IMR-90 (cell line): ENCODE data around the gene C19orf47. TPM values are rescaled to one million over a fixed set of nuclear protein-coding genes. Genes with fewer than 3 reads are reported as not detected.

ENCODE experiments used
- ATAC-seq: fragments of 200-7000 bp; cut with Tn5 transposase; 2 replicates; pipeline ENCODE4 v1.9.1; 2020; ENCODE audit warnings: low read depth, mild to moderate bottlenecking, moderate library complexity
- BruUV-seq: library from RNA; stranded (reverse); fragments of 400-500 nt; replicated peaks from 2 replicates; lab custom pipeline; 2021; lab: Mats Ljungman, UMichigan
- CTCF ChIA-PET: fragments of 300-600 bp; formaldehyde crosslinking; extraction: SDS; loops from one replicate; lab custom pipeline; 2021; ENCODE audit warnings: antibody characterized with exemption; lab: Yijun Ruan, JAX
- POLR2A ChIA-PET: fragments of 300-600 bp; sonication (Branson Sonifier 250); formaldehyde crosslinking; loops from one replicate; lab custom pipeline; 2022; ENCODE audit warnings: antibody characterized with exemption; ENCODE audit not compliant: unreplicated experiment; lab: Charles Lee
- DNase-seq: peaks from one replicate; pipeline ENCODE4 v3.0.0; 2013
- H2AFZ ChIP-seq: replicated peaks from 2 replicates; pipeline ENCODE3; 2013; ENCODE audit warnings: low read length, mild to moderate bottlenecking; ENCODE audit not compliant: poor library complexity
- H2AK5ac ChIP-seq: 2 replicates; pipeline ENCODE4 v1.6.1; 2013; ENCODE audit warnings: low read depth, low read length, inconsistent platforms
- H2AK9ac ChIP-seq: replicated peaks from 2 replicates; pipeline ENCODE3; 2013; ENCODE audit warnings: mild to moderate bottlenecking, low read depth, low read length, moderate library complexity; ENCODE audit not compliant: poor library complexity
- H2BK120ac ChIP-seq: 2 replicates; pipeline ENCODE4 v1.6.1; 2013; ENCODE audit warnings: low read depth, low read length, inconsistent platforms
- H2BK15ac ChIP-seq: 3 replicates; pipeline ENCODE4 v1.6.1; 2013; ENCODE audit warnings: low read depth, low read length, inconsistent platforms
- H2BK20ac ChIP-seq: 2 replicates; pipeline ENCODE4 v1.6.1; 2013; ENCODE audit warnings: low read depth, mild to moderate bottlenecking, inconsistent platforms, low read length, moderate library complexity
- H2BK5ac ChIP-seq: 2 replicates; pipeline ENCODE4 v1.6.1; 2013; ENCODE audit warnings: mild to moderate bottlenecking, low read depth, low read length, inconsistent platforms; ENCODE audit not compliant: poor library complexity, severe bottlenecking
- H3K14ac ChIP-seq: replicated peaks from 2 replicates; pipeline ENCODE4 v1.6.1; 2013; ENCODE audit warnings: low read depth, low read length, inconsistent platforms
- H3K18ac ChIP-seq: 2 replicates; pipeline ENCODE4 v1.6.1; 2013; ENCODE audit warnings: low read depth, low read length, control low read depth
- H3K23ac ChIP-seq: 2 replicates; pipeline ENCODE4 v1.6.1; 2013; ENCODE audit warnings: low read depth, low read length, inconsistent platforms
- H3K27ac ChIP-seq: 2 replicates; pipeline ENCODE4 v1.5.1; 2013; ENCODE audit warnings: mild to moderate bottlenecking, control low read depth, low read length; ENCODE audit not compliant: insufficient read depth
- H3K27me3 ChIP-seq: 2 replicates; pipeline ENCODE4 v1.6.1; 2013; ENCODE audit warnings: low read length; ENCODE audit not compliant: control insufficient read depth, insufficient read depth
- H3K36me3 ChIP-seq: 2 replicates; pipeline ENCODE4 v1.6.1; 2013; ENCODE audit warnings: low read length, mixed read lengths; ENCODE audit not compliant: control insufficient read depth, insufficient read depth
- H3K4ac ChIP-seq: 2 replicates; pipeline ENCODE4 v1.6.1; 2013; ENCODE audit warnings: low read depth, low read length, inconsistent platforms
- H3K4me1 ChIP-seq: 2 replicates; pipeline ENCODE4 v1.6.1; 2013; ENCODE audit warnings: low read length, mixed read lengths; ENCODE audit not compliant: control insufficient read depth, insufficient read depth
- H3K4me2 ChIP-seq: 2 replicates; pipeline ENCODE4 v1.6.1; 2013; ENCODE audit warnings: low read depth, mild to moderate bottlenecking, control low read depth, low read length, moderate library complexity
- H3K4me3 ChIP-seq: 2 replicates; pipeline ENCODE4 v1.5.1; 2013; ENCODE audit warnings: low read depth, mild to moderate bottlenecking, control low read depth, low read length, moderate library complexity; ENCODE audit not compliant: insufficient read depth
- H3K56ac ChIP-seq: 2 replicates; pipeline ENCODE4 v1.6.1; 2013; ENCODE audit warnings: low read length, inconsistent platforms; ENCODE audit not compliant: insufficient read depth; ENCODE audit errors: extremely low read depth
- H3K79me1 ChIP-seq, 2 experiments: 2 replicates each; pipeline ENCODE4 v1.6.1; 2013; ENCODE audit warnings: low read length in 2 of 2, inconsistent platforms in 1 of 2, low read depth in 1 of 2
- H3K9ac ChIP-seq: 2 replicates; pipeline ENCODE4 v1.6.1; 2013; ENCODE audit warnings: low read depth, low read length, control low read depth
- H3K9me1 ChIP-seq: 2 replicates; pipeline ENCODE4 v1.6.1; 2013; ENCODE audit warnings: low read length, inconsistent platforms; ENCODE audit not compliant: insufficient read depth
- H3K9me3 ChIP-seq: 2 replicates; pipeline ENCODE4 v1.6.1; 2013; ENCODE audit warnings: low read length; ENCODE audit not compliant: control insufficient read depth, insufficient read depth
- H4K20me1 ChIP-seq: 2 replicates; pipeline ENCODE4 v1.6.1; 2013; ENCODE audit warnings: low read length, inconsistent platforms; ENCODE audit not compliant: insufficient read depth
- H4K5ac ChIP-seq: 2 replicates; pipeline ENCODE4 v1.6.1; 2013; ENCODE audit warnings: mild to moderate bottlenecking, low read depth, low read length, control low read depth
- H4K8ac ChIP-seq, 2 experiments: 2 replicates each; pipeline ENCODE4 v1.6.1; 2013; ENCODE audit warnings: low read depth in 2 of 2, low read length in 2 of 2, control low read depth in 1 of 2, inconsistent platforms in 1 of 2
- H4K91ac ChIP-seq: 2 replicates; pipeline ENCODE4 v1.6.1; 2013; ENCODE audit warnings: low read depth, low read length, inconsistent platforms; ENCODE audit not compliant: insufficient read depth
- BHLHE40 ChIP-seq: fragments of 150-350 bp; IDR thresholded peaks from 2 replicates; pipeline ENCODE4 v1.6.1; 2016; ENCODE audit warnings: mild to moderate bottlenecking, low read depth, low read length
- CEBPB ChIP-seq: IDR thresholded peaks from 2 replicates; pipeline ENCODE4 v1.6.1; 2012; ENCODE audit warnings: low read depth, low read length, improper control_type of control experiment
- CHD1 ChIP-seq: IDR thresholded peaks from 2 replicates; pipeline ENCODE4 v1.6.1; 2012; ENCODE audit warnings: low read depth, low read length, improper control_type of control experiment
- FOS ChIP-seq: fragments of 150-350 bp; IDR thresholded peaks from 2 replicates; pipeline ENCODE4 v1.6.1; 2016; ENCODE audit warnings: low read depth, low read length
- MAFK ChIP-seq: IDR thresholded peaks from 2 replicates; pipeline ENCODE4 v1.6.1; 2012; ENCODE audit warnings: low read depth, low read length, improper control_type of control experiment
- MAZ ChIP-seq: IDR thresholded peaks from 2 replicates; pipeline ENCODE4 v1.6.1; 2012; ENCODE audit warnings: low read depth, mild to moderate bottlenecking, low read length, improper control_type of control experiment, moderate library complexity, borderline replicate concordance
- MXI1 ChIP-seq: IDR thresholded peaks from 2 replicates; pipeline ENCODE4 v1.6.1; 2012; ENCODE audit warnings: low read depth, mild to moderate bottlenecking, low read length, moderate library complexity, borderline replicate concordance
- NFE2L2 ChIP-seq: fragments of 150-350 bp; IDR thresholded peaks from 2 replicates; pipeline ENCODE4 v1.6.1; 2016; ENCODE audit warnings: low read depth, mild to moderate bottlenecking, low read length
- POLR2A ChIP-seq: IDR thresholded peaks from 2 replicates; pipeline ENCODE4 v1.6.1; 2012; ENCODE audit warnings: mild to moderate bottlenecking, low read depth, low read length
- RAD21 ChIP-seq: IDR thresholded peaks from 2 replicates; pipeline ENCODE4 v1.6.1; 2012; ENCODE audit warnings: low read length, improper control_type of control experiment
- RCOR1 ChIP-seq: IDR thresholded peaks from 2 replicates; pipeline ENCODE4 v1.6.1; 2012; ENCODE audit warnings: mild to moderate bottlenecking, low read length, improper control_type of control experiment; ENCODE audit not compliant: insufficient replicate concordance
- RFX5 ChIP-seq: IDR thresholded peaks from 2 replicates; pipeline ENCODE4 v1.8.0; 2012; ENCODE audit warnings: low read depth, mild to moderate bottlenecking, low read length, moderate library complexity
- USF2 ChIP-seq: fragments of 150-350 bp; IDR thresholded peaks from 2 replicates; pipeline ENCODE4 v1.6.1; 2017; ENCODE audit warnings: mild to moderate bottlenecking, antibody characterized with exemption, low read length, low read depth
- WGBS, 2 experiments: methylation state at CpG; one replicate each; pipeline versions ENCODE4 v1.1.5 to v1.1.7; 2013; ENCODE audit warnings: missing lambda C conversion rate in 2 of 2; ENCODE audit not compliant: insufficient read length in 1 of 2; ENCODE audit errors: extremely low coverage in 2 of 2; 5-methylcytosine and 5-hydroxymethylcytosine counted together
- dilution Hi-C: fragments of 300-500 bp; cut with HindIII; formaldehyde crosslinking; loops from one replicate; pipeline ENCODE4 v1.14.3; 2018; ENCODE audit warnings: low sequenced_read_pairs; ENCODE audit not compliant: unreplicated experiment
- in situ Hi-C: fragments of 300-500 bp; cut with MboI; formaldehyde crosslinking; loops from 3 replicates; pipeline ENCODE4 v1.14.3; 2019; ENCODE audit warnings: low sequenced_read_pairs, inconsistent platforms, mixed read lengths
- intact Hi-C: fragments of 100-400 bp; cut with micrococcal nuclease; formaldehyde crosslinking; loops from 2 replicates; pipeline ENCODE4 v1.10.0; 2022
- polyA plus RNA-seq, 3 experiments: library from polyadenylated mRNA; depleted of rRNA; stranded (reverse); fragments of >200 nt; gene quantifications; 2 replicates each; pipeline ENCODE4 v1.2.3, GENCODE V29; 2012; ENCODE audit warnings: low replicate concordance in 1 of 3
- total RNA-seq: library from RNA; depleted of rRNA; stranded (reverse); fragments of >200 nt; gene quantifications from 2 replicates; pipeline ENCODE4 v1.2.3, GENCODE V29; 2012
- TF ChIP-seq, protein P1 (sequence below): conservative IDR thresholded peaks from 2 replicates; pipeline ENCODE4 v1.5.1; 2012; ENCODE audit warnings: mild to moderate bottlenecking, low read depth, low read length, improper control_type of control experiment
- TF ChIP-seq, protein P2 (sequence below): fragments of 150-350 bp; IDR thresholded peaks from 2 replicates; pipeline ENCODE4 v1.6.1; 2016; ENCODE audit warnings: low read depth, mild to moderate bottlenecking, low read length, moderate library complexity, borderline replicate concordance

Gene C19orf47
- total and polyA plus RNA-seq, 2 of the 4 experiments (the other 2 are of a cell fraction) = 3.6 to 16.3 TPM

DNA sequence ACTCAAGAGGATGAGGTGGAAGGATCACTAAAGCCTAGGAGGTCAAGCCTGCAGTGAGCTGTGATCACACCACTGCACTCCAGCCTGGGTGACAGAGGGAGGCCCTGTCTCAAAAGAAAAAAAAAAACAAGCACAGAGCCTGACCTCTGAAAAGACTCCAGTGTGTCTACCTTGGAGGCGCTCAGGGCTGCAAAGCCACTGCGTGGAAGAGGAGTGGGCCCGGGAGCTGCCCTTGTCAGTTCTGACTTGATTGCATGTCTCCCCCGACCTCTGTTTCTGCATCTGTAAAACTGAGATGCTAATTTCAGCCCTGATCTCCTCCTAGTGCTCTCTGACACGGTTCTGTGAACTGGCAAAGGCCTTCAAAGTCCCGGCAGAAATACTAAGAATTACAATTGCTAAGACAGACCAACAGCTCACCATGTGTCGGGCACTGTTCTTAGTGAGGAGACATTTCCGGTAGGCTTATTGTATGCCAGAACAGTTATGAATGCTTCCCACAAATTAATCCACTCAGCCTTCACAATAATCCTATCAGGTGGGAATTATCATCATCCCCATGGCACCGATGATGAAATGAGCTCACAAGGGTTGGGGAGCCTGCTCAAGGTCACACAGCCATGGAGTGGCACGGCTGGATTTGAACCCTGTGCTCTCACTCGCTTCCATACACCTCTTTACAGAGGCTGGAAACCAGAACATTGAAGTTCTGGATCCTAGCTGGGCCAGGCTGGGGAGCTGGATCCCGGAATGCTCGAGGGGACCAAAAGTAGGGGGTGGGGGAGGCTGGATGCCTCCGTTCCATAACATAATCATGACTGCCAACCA, 66.6 kb downstream of the C19orf47 start:
- 83% methylated on average over 5 of the region's 14 CpGs; no CpG with 5 or more reads in 1 of the 2 experiments for WGBS, 2 experiments
- POLR2A ChIA-PET = interaction anchor here (0.7 kb wide), 1 partner anchor 1597 kb away, joined by 3 read pairs; no protein-coding TSS in a partner anchor
- no peak for TF ChIP-seq RAD21
- no peak for TF ChIP-seq CHD1
- TF ChIP-seq MAZ = no peak
- TF ChIP-seq, protein P1, sequence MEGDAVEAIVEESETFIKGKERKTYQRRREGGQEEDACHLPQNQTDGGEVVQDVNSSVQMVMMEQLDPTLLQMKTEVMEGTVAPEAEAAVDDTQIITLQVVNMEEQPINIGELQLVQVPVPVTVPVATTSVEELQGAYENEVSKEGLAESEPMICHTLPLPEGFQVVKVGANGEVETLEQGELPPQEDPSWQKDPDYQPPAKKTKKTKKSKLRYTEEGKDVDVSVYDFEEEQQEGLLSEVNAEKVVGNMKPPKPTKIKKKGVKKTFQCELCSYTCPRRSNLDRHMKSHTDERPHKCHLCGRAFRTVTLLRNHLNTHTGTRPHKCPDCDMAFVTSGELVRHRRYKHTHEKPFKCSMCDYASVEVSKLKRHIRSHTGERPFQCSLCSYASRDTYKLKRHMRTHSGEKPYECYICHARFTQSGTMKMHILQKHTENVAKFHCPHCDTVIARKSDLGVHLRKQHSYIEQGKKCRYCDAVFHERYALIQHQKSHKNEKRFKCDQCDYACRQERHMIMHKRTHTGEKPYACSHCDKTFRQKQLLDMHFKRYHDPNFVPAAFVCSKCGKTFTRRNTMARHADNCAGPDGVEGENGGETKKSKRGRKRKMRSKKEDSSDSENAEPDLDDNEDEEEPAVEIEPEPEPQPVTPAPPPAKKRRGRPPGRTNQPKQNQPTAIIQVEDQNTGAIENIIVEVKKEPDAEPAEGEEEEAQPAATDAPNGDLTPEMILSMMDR = no peak
- TF ChIP-seq RCOR1 = no peak
- TF ChIP-seq BHLHE40 = no peak
- no peak for TF ChIP-seq MXI1
- no peak for TF ChIP-seq RFX5
- TF ChIP-seq USF2 = no peak
- no peak for TF ChIP-seq MAFK
- TF ChIP-seq, protein P2, sequence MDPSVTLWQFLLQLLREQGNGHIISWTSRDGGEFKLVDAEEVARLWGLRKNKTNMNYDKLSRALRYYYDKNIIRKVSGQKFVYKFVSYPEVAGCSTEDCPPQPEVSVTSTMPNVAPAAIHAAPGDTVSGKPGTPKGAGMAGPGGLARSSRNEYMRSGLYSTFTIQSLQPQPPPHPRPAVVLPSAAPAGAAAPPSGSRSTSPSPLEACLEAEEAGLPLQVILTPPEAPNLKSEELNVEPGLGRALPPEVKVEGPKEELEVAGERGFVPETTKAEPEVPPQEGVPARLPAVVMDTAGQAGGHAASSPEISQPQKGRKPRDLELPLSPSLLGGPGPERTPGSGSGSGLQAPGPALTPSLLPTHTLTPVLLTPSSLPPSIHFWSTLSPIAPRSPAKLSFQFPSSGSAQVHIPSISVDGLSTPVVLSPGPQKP = no peak
- no peak for TF ChIP-seq POLR2A
- TF ChIP-seq CEBPB = no peak
- no peak for TF ChIP-seq NFE2L2
- TF ChIP-seq FOS = no peak

More for the DNA sequence above, 66.6 kb downstream of the C19orf47 start:
- Histone ChIP-seq H3K79me1 (peaks cover 15 to 82% of the 10 kb centered on the region in 2 experiments; a peak in 3 of 4 replicates), H3K18ac (no peak overlapping the region), H2BK120ac (no peak overlapping the region), H2BK5ac (no peak overlapping the region), H4K20me1 (peaks cover 75% of the 10 kb centered on the region), H4K8ac (no peak overlapping the region), H3K9ac (no peak overlapping the region), H3K4me2 (no peak overlapping the region), H2BK20ac (no peak overlapping the region), H3K14ac (no peak overlapping the region), H3K4me3 (no peak overlapping the region), H2AK9ac (no peak overlapping the region), H4K91ac (no peak overlapping the region), H3K4me1 (peaks cover 32% of the 10 kb centered on the region), H3K9me3 (no peaks in the 10 kb centered on the region), H2BK15ac (no peak overlapping the region), H3K27ac (no peak overlapping the region), H3K9me1 (peaks cover 25% of the 10 kb centered on the region), H2AFZ (no peak overlapping the region), H3K36me3 (no peaks in the 10 kb centered on the region), H3K23ac (no peak overlapping the region), H2AK5ac (no peak overlapping the region), H4K5ac (no peak overlapping the region), H3K4ac (no peak overlapping the region), H3K27me3 (no peaks in the 10 kb centered on the region), H3K56ac (no peak overlapping the region)
- CTCF ChIA-PET = no interaction called here
- DNase-seq (no peak), ATAC-seq (no peak)
- intact Hi-C loops (no loop called here), dilution Hi-C loops (no loop called here), in situ Hi-C loops (no loop called here)
- no TSS peak for BruUV-seq
